GM21825 (cell line): ENCODE data around the gene ENTPD3.
"Not testable (repeated sequence)": the region's sequence is repeated elsewhere in the genome, so short reads cannot be mapped to it uniquely, and the experiment has no call there.

ENCODE experiments used
- ATAC-seq: cut with Tn5 transposase; IDR thresholded peaks from one replicate; pipeline ENCODE4 v1.9.1; 2021; ENCODE audit warnings: mild to moderate bottlenecking, moderate library complexity; ENCODE audit not compliant: unreplicated experiment

ENTPD3 gene

DNA sequence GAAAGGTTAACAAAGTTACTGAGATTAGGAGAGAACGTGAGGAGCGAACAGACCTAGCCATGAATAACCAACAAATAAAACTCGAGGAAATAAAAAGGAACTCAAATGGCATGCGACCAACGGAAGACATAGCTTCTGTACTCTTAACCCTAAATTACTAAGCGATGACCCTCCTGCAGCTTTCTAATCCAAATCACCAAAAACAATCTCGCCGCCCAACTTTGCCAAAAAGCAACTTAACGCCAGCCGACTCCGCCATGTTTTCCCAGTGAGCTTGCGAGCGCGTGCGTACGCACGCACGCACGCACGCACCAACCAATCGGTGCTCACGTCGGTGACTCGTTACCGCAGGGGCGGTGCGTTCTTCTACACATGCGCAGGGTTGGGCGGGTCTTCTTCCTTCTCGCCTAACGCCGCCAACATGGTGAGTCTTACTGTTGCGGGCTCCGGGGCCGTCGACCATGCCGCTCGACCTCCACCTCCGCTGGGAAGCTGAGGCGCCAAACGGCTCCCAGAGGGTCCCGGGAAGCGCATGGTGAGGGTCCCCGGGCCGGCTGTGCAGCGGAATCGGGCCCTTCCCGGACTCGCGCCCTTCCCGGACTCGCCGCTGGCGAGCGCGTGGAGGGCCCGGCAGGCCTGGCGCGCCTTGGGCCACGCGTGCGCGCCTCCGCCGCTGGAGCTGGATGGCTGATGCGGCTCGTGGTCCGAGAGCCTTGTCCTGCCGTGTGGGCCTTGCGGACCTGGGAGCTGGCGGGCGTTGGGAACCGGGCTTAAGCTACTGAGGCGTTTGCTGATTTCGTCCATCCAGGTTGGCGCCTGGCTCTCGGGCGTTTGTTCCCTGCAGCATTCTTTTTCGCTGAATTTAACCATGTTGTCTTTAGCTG, 70.2 kb downstream of the ENTPD3 start, which contains the start of gene RPL14:
TSS of gene RPL14 (plus strand) at position 400 of the 884 bp plus-strand sequence. CDS start at position 533, 133 bp downstream.
- peak; percentile 67 for ATAC-seq

DNA sequence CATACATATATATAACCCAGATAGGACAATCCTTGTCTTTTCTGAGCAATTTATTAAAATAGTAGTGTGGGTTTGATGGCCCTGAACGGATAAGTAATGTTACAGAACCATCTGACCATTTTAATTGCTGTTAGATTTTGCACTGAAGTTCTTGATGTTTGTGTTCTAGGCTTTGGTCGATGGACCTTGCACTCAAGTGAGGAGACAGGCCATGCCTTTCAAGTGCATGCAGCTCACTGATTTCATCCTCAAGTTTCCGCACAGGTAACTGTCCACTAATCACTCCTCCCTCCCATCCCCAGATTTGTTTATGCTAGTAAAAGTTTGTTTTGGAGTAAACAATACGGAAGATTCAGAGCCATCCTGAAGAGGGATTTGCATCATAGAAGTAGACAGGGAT, 71.5 kb downstream of the ENTPD3 start:
- ATAC-seq, result no peak

DNA sequence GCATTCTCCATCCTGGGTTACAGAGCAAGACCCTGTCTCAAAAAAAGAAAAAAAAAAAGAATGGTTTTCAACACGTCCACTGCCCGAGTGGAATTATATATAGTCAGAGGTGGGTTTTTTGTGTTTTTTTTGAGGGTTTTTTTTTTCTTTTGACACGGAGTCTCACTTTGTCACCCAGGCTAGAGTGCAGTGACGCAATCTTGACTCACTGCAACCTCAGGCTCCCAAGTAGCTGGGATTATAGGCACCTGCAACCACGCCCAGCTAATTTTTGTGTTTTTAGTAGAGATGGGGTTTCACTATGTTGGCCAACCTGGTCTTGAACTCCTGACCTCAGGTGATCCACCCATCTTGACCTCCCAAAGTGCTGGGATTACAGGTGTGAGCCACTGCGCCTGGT, 73.5 kb downstream of the ENTPD3 start:
- not testable (repeated sequence) for ATAC-seq

DNA sequence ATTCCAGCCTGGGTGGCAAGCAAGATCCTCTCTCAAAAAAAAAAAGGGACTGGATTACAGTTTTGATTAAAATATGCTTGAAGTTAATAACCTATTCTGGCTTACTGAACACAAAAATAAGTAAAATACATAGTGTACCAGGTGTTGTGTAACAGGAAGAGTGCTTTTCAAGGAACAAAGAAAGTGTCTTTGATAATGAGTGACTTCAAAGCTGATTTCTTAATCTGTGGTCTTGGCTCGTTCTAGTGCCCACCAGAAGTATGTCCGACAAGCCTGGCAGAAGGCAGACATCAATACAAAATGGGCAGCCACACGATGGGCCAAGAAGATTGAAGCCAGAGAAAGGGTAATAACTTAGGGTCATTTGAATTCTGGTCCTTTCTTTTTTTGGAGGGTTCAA, 74.2 kb downstream of the ENTPD3 start:
- no peak for ATAC-seq

DNA sequence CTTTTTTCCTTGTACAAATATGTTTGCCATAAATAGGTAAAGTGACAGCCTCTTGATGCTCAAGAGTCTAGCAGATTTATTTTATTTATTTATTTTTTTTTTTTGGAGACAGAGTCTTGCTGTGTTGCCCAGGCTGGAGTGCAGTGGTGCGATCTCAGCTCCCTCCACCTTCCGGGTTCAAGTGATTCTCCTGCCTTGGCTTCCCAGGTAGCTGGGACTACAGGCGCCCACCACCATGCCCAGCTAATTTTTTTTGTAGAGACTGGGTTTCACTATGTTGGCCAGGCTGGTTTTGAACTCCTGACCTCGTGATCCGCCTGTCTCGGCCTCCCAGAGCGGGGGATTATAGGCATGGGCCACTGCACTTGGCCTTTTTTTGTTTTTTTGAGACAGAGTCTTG, 75.9 kb downstream of the ENTPD3 start:
- not testable (repeated sequence) for ATAC-seq

DNA sequence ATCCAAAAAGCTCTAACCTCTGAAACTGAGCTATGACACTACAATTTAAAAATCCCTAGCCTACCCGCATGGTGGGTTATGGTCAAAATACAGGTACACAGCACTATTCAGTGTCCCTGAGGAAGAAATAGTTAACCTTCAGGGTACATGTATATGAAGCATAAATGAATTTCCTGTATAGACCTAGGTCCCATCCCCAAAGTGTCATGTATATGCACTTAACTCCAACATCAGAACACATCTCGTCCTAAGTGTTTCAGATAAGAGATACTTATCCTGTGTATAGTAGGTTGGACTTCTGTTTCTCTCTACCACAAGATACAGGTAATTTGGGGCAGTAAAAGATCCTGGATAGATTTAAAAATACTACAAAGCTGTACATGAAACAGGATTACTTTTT, 76.6 kb downstream of the ENTPD3 start:
- no peak for ATAC-seq

DNA sequence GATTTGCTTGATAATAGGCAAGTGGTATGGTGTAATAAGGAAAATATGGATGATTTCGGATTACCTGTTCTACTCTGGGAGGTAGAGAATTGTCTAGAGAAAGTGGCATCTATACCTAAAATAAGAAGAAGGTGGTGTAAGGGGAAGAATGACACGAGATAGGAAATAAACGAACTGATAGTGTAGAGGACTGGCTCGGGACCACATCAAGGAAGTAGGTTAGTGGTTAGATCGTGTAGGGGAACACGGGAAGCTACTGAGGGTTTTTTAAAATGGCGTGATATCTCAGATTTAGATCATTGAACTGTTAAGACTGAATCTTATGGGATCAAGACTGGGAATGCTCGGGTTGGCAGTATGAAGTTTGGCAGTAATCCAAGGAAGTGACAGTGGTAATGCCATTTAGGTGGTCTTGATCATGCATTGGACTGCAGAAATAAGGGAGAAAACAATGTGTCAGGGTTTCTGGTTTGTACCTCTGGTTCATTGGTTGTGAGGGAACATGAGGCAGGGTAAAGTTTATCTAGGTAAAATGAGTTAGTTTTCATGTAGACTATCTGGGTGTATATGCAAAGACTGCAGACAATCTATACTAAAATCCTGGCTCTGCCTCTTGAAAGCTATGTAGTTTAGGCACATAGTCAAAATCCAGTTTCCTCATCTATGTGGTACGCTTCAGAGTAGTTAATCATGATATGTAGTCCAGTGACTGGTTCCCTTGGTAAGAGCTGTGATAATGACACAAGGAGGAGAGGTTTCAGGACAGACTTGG, 77.5 kb downstream of the ENTPD3 start:
- ATAC-seq, result no peak

DNA sequence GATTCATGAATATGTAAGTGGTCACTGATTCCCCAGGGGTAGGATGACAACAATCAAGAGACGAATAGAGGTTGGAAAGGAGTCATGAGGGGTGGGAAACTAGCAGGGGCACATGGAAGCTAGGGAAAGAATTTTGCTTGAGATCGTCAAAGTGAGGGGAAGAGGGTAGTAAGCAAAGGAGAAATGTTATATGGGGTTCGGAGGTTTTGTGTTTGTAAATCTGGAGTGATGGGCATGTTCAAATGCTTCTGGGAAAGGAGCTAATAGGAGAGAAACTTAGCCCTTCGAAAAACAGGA, 78.1 kb downstream of the ENTPD3 start:
- no peak for ATAC-seq

DNA sequence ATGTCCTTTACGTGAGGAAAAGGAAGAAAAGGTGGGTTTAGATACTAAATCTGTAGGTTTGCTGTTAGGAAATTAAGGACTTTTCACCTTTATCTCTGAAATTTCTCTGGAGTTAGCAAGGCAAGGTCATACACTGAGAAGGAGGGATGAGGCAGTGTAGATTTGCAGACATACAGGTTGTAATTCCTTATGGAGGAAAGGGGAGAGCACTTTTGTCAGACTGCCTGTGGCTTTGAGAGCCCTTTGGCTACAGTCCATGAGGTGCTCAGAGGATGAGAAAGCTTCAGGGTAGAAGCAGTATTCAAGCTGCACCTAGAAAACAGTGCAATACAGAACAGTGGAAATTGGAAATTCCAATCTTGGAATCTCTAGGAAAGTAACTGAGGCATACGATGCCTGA, 78.5 kb downstream of the ENTPD3 start:
- ATAC-seq, result no peak

DNA sequence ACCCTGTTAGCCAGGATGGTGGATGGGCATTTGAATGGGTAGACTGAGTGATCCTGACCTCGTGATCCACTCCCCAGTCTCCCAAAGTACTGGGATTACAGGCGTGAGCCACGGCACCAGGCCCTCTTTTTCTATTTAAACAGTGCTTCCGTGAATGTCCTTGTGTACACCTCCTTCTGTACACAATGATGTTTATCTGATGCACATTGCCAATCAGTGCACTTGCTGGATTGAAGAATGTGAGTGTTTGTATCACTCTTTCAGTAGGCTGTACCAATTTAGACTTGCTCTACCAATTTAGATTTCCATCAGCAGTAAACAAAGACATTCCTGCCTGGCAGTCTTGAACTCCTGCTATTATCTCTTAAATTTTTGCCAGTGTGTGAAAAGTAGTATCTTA, 81.0 kb downstream of the ENTPD3 start:
- no peak for ATAC-seq

DNA sequence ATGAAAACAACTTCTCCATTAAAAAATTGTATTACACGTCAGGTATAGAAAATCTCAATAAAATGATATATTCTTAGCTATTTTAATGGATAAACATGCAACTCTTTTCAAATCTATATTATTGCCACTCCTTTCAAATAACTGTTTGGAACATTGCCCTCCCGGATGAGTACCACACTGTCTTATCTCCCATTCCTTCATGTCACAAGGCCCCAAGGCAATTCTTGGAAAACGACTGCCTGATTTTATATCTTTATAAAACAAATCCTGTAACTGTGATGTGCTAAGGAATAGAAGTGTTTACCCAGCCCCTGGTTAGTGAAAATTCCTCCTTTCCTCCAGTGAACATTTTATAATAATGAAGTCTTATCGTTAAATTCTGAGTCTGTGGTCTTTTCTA, 83.7 kb downstream of the ENTPD3 start:
- ATAC-seq, result no peak

DNA sequence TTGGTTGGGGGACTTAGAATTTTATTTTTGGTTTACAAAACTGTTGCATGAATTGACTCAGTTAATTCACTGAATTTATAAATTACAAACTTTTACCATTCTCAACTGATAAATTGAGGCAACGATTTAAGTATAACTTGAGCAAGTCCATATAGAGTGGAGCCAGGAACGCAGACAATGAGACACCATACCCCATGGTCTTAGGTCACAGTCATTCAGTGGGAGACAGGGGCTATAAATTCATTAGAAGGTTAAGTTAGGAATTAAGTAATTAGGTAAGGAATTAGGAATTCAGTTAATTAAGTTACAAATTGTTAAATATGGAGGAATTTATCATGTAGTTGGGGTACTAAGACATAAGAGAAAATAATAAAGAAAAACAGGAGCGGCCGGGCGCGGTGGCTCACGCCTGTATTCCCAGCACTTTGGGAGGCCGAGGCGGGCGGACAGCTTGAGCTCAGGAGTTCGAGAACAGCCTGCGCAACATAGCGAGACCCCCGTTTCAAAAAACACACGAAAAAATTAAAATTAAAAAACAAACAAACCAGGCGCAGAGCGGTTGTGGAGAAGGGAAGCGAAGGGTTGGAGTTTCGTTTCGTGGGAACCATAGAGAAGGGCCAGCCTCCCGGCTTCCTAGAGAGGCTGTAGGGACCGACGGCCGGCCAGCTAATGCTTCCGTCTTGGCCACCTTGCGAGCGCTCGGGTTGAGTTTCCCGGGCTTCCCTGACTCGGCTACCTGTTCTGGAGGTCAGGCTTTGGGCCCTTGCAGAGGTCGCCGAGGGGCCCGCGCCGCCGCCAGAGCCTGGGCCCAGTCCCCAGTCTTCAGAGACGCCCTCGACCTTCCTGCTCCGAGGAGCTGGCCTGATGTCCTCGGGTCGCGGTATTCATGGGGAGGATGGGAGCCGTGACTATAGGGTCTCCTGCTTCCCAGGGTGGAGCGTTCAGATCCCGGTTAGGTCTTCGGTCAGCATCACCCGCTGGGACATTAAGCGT, 89.8 kb downstream of the ENTPD3 start, which contains the start of gene ZNF619:
TSS of gene ZNF619 (plus strand) at position 645 of the 993 bp plus-strand sequence. CDS start 858 bp downstream, outside the sequence.
- peak; percentile 79 for ATAC-seq

DNA sequence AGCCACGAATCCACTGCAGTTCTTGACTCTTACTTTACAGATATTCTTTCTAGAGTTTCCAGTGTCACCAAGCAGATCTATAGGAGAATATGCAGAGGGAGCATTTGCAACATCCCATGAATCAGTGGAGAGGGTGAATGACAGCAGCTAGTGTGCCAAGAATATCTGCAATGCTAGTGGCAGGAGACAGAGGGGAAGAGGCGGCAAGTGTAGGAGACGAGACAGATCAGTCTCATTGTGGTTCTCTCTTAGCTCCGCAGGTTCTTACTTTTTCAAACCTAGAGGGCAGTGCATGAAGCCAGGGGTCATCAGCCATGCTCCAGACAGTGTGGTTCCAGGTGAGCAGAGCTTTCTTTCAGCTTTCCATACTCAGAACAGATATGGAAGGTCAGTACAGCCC, 90.7 kb downstream of the ENTPD3 start:
- no peak for ATAC-seq
